Kidney glomerular epithelial cell (primary cell): ENCODE measurements around the gene ZNF609.
"Not testable (repeated sequence)": the region's sequence is repeated elsewhere in the genome, so short reads cannot be mapped to it uniquely, and the experiment has no call there.

Source experiments
- DNase-seq: peaks from one replicate; lab custom pipeline; 2025; lab: John Stamatoyannopoulos, UW

ZNF609 gene

GRCh38 chr15:64622410-64623260 is 162.3 kb downstream of the ZNF609 start:
- no peak for DNase-seq

- no peak for DNase-seq
Observed at GRCh38 chr15:64623347-64623996, 163.1 kb downstream of the ZNF609 start.

- no peak for DNase-seq
Observed at GRCh38 chr15:64624242-64624641, 163.9 kb downstream of the ZNF609 start.

- DNase-seq, result no peak
Observed at GRCh38 chr15:64629063-64629462, 168.7 kb downstream of the ZNF609 start.

GRCh38 chr15:64630396-64631107 is 170.2 kb downstream of the ZNF609 start:
- DNase-seq, result no peak

- not testable (repeated sequence) for DNase-seq
Observed at GRCh38 chr15:64632639-64633038, 172.3 kb downstream of the ZNF609 start.

GRCh38 chr15:64633332-64633731 is 173.0 kb downstream of the ZNF609 start:
- no peak for DNase-seq

GRCh38 chr15:64634027-64634426 is 173.6 kb downstream of the ZNF609 start:
- DNase-seq, result peak; percentile 27

GRCh38 chr15:64634576-64635498 is 174.5 kb downstream of the ZNF609 start:
- peak; percentile 88 for DNase-seq

- peak; percentile 88 for DNase-seq
Observed at GRCh38 chr15:64635499-64636495, 175.4 kb downstream of the ZNF609 start.

GRCh38 chr15:64636556-64636955 is 176.2 kb downstream of the ZNF609 start:
- DNase-seq, result no peak

- no peak for DNase-seq
Observed at GRCh38 chr15:64637412-64637811, 177.0 kb downstream of the ZNF609 start.

- not testable (repeated sequence) for DNase-seq
Observed at GRCh38 chr15:64639744-64640143, 179.4 kb downstream of the ZNF609 start.

- no peak for DNase-seq
Observed at GRCh38 chr15:64640146-64640871, 179.9 kb downstream of the ZNF609 start.

GRCh38 chr15:64642875-64643274 is 182.5 kb downstream of the ZNF609 start:
- DNase-seq, result no peak

- no peak for DNase-seq
Observed at GRCh38 chr15:64643685-64644084, 183.3 kb downstream of the ZNF609 start.

- not testable (repeated sequence) for DNase-seq
Observed at GRCh38 chr15:64644811-64645210, 184.4 kb downstream of the ZNF609 start.

GRCh38 chr15:64645995-64646394 is 185.6 kb downstream of the ZNF609 start:
- DNase-seq, result no peak

- no peak for DNase-seq
Observed at GRCh38 chr15:64647367-64647766, 187.0 kb downstream of the ZNF609 start.

- DNase-seq, result no peak
Observed at GRCh38 chr15:64650552-64650951, 190.2 kb downstream of the ZNF609 start.
